GM11168 (cell line): ENCODE results near the gene DDX18.

Experiments
- in situ Hi-C: fragments of 300-500 bp; cut with MboI; formaldehyde crosslinking; loops from one replicate; pipeline ENCODE4 v1.12.0; 2022; ENCODE audit warnings: low sequenced_read_pairs; ENCODE audit not compliant: unreplicated experiment

DDX18 gene

DNA sequence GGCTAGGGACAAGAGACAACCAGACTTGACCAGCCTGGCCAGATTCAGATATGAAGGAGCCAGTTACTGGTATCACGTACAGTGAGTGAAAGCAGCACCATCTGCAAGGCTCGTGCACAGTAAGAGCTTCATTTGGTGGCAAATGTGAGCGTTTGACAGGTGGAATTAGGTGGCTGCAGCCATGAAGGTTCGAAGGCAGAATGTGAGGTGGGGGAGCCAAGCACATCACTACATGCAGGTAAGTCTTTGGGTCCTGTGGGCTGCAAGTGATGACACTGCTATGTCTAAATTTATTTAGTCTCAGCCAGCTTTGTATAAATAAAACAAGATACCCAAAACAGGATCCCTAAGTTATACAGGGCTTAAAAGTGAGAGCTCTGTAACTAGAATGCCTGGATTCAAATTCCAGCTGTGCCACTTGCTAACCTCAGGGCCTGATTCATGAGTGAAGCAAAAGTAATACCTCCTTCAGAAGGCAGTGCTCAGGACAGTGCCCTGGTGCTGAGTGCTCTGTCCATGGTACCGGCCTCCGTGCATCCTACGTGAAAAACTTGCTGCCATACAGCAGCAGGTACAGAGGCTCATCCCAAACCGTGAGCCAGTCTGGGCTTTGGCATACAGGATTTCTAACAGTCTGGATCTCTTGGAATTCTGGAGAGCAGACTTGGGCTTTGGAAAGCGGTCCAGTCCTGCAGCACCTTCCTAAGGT lies 18.6 kb downstream of the DDX18 start:
- in situ Hi-C loops: no loop called here

DNA sequence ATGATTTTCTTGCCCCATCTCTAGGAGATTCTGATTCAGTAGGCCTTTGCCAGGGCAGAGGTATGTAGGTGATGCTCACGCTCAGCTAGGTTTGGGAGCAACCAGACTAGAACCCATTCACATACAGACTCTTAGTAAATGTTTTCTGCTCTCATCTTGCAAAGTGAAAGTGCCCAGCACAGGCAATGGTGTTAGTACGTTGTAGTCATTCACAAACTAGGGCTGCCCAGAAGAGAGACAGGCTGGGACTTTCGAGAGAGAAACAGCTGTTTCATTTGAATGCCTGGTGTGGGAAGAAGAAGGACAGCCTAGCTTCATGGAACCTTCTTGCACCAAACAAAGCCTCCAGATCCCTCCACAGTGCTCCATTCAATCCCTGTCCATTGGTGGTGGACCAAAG lies 19.4 kb downstream of the DDX18 start:
- in situ Hi-C loops: no loop called here

DNA sequence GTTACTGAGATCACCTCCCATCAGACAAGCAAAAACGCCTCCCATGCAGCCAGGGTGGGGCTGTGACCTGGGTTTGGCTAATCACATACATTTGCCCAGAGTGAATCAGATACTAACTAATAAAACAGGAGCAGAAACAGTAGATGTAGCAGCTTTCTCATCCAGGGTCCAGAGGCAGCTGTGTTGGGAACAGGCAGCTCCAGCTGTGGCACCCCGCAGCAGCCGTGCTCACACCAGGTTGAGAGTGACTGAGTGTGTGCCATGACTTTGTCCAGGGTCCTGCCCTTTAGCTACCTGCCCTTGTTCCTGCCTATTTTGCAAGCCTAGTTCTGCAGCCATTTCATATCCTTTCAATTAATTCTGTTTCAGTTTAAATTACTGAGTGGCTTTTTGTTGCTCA lies 20.5 kb downstream of the DDX18 start:
- in situ Hi-C loops: no loop called here

DNA sequence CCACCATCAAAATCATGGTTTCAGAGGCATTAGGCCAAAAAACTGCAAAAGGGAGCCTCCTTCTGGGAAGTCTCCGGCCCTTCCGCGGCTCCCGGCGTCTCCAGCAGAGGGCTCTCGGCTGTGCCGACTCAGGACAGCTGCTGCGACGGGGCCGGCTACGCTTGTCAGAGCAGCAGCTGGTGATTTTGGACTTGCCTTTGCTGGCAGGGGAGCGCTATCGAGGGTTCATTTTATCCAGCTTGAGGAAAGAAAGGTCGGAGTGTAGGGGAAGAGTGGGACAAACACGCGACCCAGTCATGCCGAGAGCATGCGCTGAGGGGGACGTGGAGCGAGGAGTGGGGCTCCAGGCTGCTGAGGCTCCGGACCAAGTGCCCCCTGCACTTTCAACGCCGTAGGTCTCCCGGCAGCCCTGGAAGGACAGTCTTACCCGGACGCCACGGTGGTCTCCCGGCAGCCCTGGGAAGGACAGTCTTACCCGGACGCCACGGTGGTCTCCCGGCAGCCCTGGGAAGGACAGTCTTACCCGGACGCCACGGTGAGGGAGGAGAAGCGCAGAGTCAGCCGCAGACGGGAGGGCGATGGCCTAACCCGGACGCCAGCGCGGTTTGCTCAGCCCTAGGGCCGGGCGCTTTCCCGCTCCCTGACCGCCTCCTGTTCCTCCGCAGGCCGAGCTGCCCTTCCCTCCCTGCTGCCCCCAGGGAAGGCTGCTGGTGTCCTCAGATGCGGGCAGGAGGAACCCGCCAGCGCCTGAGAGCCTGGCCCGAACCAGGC lies 21.7 kb downstream of the DDX18 start:
- in situ Hi-C loops: no loop called here

DNA sequence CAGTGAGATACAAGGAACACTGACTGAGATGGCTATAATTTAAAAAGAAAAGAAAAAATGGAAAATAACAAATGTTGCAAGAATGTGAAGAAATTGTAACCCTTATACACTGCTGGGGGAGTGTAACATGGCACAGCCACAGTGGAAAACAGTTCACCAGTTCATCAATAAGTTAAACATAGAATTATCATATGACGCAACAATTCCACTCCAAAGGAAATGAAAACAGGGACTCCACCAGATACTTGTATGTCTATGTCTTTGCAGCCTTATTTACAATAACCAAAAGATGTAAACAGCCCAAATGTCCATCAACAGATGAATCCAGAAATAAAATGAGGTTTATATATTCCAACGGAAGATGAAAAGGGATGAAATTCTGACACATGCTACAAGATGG lies 30.8 kb downstream of the DDX18 start:
- in situ Hi-C loops: no loop called here

DNA sequence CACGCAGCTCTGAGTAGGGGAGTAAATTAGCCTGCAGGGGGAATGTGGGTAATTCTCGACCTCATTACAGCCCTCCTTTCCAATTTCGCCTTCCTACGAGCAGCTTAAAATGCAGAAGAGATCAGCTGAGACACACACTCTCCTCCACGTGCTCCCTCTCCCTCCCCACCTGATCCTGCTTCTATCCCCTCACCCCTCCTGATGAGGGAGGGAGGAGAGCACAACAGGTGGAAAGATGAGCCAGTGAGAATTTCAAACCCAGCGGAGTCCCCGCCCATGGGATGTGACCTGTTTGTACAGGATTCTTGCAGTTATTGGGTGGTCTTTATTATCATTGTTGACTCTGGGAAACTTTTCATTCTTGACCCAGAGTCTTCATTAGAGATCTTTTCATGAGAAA lies 35.5 kb downstream of the DDX18 start:
- in situ Hi-C loops: no loop called here

DNA sequence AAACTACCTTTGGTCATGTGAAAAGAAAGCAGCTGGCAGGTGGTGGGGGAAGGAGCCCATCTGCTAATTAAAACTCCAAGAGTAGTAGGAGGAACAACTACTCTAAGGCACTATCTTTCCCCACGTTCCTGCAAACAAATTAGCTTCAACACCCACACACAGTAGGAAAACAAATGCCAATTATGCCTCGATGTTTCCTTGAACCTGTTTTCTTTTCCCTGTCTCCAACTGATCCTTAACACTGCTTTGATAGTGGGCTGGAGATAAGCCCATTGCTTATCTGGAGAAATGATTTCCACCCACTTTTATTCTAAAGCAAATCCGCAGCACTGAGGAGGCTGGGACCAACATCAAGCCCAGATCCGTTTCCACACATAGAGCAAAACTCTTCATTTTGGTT lies 36.0 kb downstream of the DDX18 start:
- in situ Hi-C loops: no loop called here

DNA sequence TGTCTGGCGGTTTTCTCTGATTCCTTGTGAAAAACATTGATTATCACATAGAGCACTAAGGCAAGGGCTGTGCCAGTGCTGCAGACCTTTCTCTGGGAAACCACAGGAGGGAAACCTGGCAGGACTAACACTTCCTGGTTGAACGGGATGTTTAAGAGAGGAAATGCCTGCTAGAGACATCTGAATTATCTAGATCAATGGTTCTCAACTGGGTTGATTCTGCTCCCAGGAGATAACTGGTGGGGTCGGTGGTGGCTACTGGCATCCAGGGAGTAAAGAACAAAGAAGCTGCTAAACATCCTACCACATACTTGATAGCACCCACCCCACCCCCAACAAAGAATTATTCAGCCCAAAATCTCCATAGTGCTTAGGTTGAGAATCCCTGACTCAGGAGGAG lies 37.5 kb downstream of the DDX18 start:
- in situ Hi-C loops: no loop called here

DNA sequence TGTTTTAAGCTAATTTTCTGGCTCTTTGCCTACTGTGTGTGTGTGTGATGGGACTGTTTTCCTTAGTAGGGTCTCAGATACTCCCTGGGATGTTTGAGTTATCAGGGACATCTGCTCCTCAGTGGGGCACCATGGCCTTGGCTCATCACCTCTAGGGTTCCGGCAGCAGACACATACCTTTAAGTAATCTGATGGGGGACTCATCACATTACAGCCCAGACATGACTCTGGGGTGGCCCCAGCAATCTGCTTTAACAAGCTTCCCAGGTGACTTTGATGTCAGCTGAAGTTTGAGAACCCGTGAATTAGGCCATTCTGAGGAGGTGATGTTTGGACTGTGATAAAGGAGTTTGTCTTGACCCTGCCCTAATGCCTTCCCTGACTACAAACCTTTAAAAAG lies 38.8 kb downstream of the DDX18 start:
- in situ Hi-C loops: no loop called here

DNA sequence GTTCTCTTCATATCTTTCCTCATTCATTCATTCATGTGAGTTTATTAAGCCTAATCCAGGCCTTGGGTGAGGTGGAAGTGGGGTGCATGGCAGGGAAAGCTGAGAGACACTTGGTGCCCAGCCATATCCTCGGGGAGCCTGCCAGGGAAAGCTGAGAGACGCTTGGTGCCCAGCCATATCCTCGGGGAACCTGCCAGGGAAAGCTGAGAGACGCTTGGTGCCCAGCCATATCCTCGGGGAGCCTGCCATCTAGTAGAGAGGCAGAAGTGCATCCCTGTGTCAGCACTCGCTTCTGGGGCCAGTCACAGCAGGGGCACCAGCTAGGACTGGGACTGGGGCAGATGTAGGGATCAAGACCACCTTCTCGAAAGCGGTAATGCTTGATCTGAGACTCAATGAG lies 39.4 kb downstream of the DDX18 start:
- in situ Hi-C loops: no loop called here

DNA sequence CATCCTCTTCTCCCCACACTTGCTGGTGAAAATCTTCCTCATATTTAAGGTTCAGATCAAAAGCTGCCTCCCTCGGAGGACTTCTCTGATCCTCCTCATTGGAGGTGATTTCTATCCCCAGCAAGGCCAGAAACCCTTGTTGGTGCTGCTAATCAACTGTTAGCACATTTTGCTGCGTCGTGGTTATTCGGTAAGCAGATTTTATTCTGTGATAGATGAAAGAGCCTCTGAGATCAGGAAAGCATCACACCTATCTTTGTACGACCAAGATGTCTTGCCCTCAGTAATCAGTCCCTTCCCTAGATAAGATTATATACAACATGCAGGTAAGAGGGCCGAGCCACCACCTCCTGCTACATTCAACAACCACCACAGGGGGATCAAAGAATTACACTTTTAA lies 40.1 kb downstream of the DDX18 start:
- in situ Hi-C loops: no loop called here

DNA sequence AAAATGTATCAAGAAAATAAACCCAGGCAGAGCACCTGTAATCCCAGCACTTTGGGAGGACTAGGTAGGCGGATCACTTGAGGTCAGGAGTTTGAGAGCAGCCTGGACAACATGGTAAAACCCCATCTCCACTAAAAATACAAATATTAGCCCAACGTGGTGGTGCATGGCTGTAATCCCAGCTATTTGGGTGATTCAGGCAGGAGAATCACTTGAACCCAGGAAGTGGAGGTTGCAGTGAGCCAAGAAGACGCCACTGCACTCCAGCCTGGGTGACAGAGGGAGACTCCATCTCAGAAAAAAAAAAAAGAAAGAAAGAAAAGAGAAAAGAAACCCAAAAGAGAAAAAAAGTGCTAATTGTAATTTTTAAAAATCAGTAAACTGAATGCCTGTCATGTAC lies 41.4 kb downstream of the DDX18 start:
- in situ Hi-C loops: no loop called here

DNA sequence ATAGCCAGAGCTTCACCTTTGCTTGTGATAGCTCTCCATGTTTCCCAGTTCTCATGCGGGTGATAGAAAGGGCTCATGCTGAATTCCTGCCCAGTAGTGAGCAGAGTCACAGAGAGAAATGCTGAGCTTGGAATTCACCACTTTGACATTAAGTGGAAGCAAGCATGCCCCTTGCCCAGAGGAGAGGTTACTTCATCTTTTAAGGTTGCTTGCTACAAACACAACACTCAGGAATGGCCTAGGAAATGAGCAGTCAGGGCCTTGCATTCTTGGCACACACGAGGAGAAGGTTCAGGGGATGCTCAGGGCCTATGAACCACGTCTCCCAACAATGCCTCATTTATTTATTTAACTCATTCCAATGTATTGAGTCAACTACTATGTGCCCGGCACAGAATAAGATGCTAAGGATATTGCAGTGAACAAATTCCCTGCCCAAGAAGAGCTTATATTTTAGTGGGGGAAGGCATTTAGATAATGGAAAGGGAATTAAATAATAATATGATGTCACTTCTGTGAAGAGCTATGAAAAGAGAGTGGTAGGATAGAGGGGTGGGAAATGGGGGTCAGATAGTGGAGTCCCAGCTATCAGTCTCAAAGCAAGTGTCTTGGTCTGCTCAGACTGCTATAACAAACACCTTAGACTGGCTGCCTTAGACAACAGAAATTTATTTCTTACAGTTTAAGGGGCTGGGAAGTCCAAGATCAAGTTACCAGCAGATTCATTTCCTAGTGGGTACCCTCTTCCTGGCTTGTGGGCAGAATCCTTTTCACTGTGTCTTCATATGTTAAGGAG lies 42.1 kb downstream of the DDX18 start:
- in situ Hi-C loops: no loop called here

DNA sequence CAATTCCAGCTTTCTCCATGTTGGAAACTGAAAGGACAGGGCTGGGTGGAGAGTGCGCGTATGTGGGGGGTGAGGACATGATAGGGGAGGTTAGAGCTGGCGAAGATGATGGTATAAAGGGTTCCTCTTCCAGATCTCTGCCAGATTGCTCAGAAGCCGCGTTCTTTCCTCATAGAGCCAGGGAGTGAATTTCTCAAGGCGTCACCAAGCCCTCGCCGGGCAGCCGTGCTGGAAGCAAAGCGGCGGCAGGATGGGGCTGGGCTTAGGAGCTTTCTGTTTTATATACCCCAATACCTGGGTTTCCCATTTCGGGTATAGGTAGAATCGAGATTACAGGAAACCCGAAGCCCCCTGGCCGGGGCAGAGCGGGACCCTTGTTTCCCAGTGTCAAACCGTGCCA lies 43.8 kb downstream of the DDX18 start:
- in situ Hi-C loops: no loop called here

DNA sequence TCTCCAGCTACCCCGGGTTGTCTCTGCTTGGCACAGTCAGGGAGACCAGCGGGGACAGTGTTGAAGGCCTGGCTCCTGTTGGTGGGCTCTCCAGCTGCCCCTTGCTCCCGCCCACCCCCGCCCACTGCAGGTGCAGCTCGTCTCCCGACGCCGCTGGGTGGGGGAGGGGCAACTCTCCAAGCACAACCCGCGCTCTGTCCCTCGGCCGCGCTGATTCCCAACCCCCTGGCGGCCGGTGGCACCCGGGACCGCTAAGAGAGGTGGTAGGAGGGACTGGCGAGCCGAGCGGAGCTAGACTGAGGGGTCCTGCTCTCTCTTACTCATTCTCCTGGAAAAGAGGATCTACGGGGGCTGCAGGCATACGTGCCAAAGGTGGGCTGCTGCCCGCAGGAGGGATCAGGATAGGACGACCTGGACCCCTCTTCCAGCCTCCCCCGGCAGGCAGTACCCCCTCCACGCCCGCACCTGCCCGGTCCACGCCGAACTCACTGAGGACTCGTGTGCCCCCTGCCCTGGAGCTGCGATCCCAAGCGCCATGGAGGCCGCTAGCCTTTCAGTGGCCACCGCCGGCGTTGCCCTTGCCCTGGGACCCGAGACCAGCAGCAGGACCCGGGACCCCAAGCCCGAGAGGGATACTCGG lies 44.5 kb downstream of the DDX18 start:
- in situ Hi-C loops: no loop called here

DNA sequence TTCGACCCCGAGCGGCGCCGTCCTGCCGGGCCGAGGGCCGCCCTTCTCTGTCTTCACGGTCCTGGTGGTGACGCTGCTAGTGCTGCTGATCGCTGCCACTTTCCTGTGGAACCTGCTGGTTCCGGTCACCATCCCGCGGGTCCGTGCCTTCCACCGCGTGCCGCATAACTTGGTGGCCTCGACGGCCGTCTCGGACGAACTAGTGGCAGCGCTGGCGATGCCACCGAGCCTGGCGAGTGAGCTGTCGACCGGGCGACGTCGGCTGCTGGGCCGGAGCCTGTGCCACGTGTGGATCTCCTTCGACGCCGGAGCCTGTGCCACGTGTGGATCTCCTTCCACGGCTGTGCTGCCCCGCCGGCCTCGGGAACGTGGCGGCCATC lies 45.0 kb downstream of the DDX18 start:
- in situ Hi-C loops: no loop called here

DNA sequence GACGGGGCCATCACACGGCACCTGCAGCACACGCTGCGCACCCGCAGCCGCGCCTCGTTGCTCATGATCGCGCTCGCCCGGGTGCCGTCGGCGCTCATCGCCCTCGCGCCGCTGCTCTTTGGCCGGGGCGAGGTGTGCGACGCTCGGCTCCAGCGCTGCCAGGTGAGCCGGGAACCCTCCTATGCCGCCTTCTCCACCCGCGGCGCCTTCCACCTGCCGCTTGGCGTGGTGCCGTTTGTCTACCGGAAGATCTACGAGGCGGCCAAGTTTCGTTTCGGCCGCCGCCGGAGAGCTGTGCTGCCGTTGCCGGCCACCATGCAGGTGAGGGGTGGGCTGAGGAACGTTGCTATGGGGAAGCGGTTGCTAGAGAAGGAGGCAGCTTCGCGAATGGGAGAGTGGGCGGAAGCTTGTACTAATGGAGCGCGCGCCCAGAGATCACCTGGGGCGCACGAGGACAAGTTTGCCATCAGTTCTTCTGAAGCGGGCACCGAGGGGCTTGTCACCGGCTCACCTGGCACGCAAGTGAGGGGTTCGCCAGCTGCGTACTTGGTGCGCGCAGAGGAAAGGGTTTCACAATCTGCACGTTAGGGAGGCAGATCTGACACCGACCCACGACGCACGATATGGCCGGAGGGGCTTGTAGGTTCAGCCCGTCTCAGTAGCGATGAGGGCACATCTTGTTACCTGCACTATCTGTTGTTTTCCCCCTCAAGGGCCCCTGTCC lies 45.6 kb downstream of the DDX18 start:
- in situ Hi-C loops: no loop called here

DNA sequence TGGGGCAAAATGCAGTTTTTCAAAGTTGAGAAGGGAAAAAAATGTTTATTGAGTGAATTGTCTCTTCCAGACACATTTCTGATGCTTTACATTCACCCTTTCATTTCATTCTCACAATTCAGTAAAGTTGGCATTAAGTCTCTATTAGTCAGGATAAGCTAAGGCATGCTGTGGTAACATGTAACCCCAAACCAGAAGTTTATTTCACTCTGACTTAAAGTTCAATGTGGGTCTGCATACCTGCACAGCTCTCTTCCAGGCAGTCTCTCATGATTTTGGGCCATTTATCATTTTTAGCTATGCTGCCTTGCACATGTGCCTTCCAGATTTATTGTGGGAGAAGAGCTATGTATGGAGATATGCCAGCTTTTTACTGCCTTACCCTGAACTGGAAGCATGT lies 48.0 kb downstream of the DDX18 start:
- in situ Hi-C loops: no loop called here

DNA sequence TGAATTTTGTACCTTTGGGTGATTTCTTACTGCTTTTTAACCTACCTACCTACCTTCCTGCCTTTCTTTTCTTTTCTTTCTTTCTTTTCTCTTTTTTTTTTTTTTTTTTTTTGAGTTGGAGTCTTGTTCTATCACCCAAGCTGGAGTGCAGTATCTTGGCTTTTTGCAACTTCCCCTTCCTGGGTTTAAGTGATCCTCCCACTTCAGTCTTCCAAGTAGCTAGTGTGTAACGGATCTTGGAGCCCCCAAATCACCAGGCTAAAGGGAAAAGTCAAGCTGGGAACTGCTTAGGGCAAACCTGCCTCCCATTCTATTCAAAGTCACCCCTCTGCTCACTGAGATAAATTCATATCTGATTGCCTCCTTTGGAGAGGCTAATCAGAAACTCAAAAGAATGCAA lies 61.3 kb downstream of the DDX18 start:
- in situ Hi-C loops: no loop called here

DNA sequence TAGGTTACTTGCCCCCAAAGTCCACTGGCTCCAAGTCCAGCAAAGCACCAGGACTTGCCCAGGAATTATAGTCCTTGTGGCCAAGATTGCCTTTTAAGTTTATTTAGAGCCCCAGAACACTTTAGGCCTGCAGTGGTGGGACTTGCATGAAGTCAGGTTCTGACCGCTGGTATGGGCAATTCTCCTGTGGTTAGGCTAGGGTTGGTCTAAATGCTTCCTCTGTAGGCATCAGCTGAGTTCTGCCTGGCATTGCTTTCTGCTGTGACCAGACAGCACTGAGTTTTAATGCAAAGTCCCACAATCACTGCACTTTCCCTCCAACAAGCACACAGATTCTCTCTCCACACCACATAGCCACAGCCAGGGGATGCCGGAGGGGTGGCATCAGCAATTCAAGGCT lies 64.5 kb downstream of the DDX18 start:
- in situ Hi-C loops: no loop called here
